ENCODE measurements around the gene PIEZO1.

PIEZO1 gene

GRCh38 chr16:88749358-88749757 lies 35.7 kb downstream of the PIEZO1 start:
- no peak for DNase-seq (ENCODE audit: low read depth)

- DNase-seq (ENCODE audit: low read depth): no peak
Measured at GRCh38 chr16:88748364-88748763, 36.7 kb downstream of the PIEZO1 start.

- no peak for DNase-seq (ENCODE audit: low read depth)
Measured at GRCh38 chr16:88747588-88748301, 37.3 kb downstream of the PIEZO1 start.

- peak; percentile 23 for DNase-seq (ENCODE audit: low read depth)
Measured at GRCh38 chr16:88746506-88746905, 38.5 kb downstream of the PIEZO1 start.

- DNase-seq (ENCODE audit: low read depth): no peak
Measured at GRCh38 chr16:88744577-88745521, 40.2 kb downstream of the PIEZO1 start.

- peak; percentile 37 for DNase-seq (ENCODE audit: low read depth)
Measured at GRCh38 chr16:88743693-88744576, 41.1 kb downstream of the PIEZO1 start.

GRCh38 chr16:88742896-88743605 lies 42.0 kb downstream of the PIEZO1 start:
- DNase-seq (ENCODE audit: low read depth): no peak

- no peak for DNase-seq (ENCODE audit: low read depth)
Measured at GRCh38 chr16:88741368-88741767, 43.7 kb downstream of the PIEZO1 start.

GRCh38 chr16:88740727-88741055 lies 44.3 kb downstream of the PIEZO1 start:
- DNase-seq (ENCODE audit: low read depth): no peak

- DNase-seq (ENCODE audit: low read depth): no peak
Measured at GRCh38 chr16:88739977-88740726, 44.9 kb downstream of the PIEZO1 start.

- DNase-seq (ENCODE audit: low read depth): no peak
Measured at GRCh38 chr16:88739139-88739976, 45.7 kb downstream of the PIEZO1 start.

GRCh38 chr16:88738151-88739084 lies 46.6 kb downstream of the PIEZO1 start:
- DNase-seq (ENCODE audit: low read depth): no peak

- DNase-seq (ENCODE audit: low read depth): no peak
Measured at GRCh38 chr16:88737298-88738150, 47.5 kb downstream of the PIEZO1 start.

GRCh38 chr16:88736496-88736895 lies 48.5 kb downstream of the PIEZO1 start:
- DNase-seq (ENCODE audit: low read depth): no peak

- no peak for DNase-seq (ENCODE audit: low read depth)
Measured at GRCh38 chr16:88736088-88736487, 48.9 kb downstream of the PIEZO1 start.

GRCh38 chr16:88735616-88736015 lies 49.4 kb downstream of the PIEZO1 start:
- DNase-seq (ENCODE audit: low read depth): no peak

- no peak for DNase-seq (ENCODE audit: low read depth)
Measured at GRCh38 chr16:88735121-88735520, 49.9 kb downstream of the PIEZO1 start.

- no peak for DNase-seq (ENCODE audit: low read depth)
Measured at GRCh38 chr16:88734361-88734728, 50.7 kb downstream of the PIEZO1 start.

Data from fibroblast of the conjunctiva (primary cell).